ENCODE results near the gene ABCC4.

GRCh38 chr13:95207769-95208366, 93.4 kb downstream of the ABCC4 start:
- no peak for TF ChIP-seq CTCF (IDR thresholded peaks at IDR 0.05; ENCODE audit: low read depth, low read length, poor library complexity, severe bottlenecking)
- TF ChIP-seq EZH2phosphoT487 (IDR thresholded peaks at IDR 0.05; ENCODE audit: borderline replicate concordance, low read length), result no peak
